GM18520 (cell line): Measurements from ENCODE around the gene SAMM50.

Experiments used
- ATAC-seq: cut with Tn5 transposase; IDR thresholded peaks from one replicate; pipeline ENCODE4 v1.9.1; 2021; ENCODE audit not compliant: unreplicated experiment

The SAMM50 gene

DNA sequence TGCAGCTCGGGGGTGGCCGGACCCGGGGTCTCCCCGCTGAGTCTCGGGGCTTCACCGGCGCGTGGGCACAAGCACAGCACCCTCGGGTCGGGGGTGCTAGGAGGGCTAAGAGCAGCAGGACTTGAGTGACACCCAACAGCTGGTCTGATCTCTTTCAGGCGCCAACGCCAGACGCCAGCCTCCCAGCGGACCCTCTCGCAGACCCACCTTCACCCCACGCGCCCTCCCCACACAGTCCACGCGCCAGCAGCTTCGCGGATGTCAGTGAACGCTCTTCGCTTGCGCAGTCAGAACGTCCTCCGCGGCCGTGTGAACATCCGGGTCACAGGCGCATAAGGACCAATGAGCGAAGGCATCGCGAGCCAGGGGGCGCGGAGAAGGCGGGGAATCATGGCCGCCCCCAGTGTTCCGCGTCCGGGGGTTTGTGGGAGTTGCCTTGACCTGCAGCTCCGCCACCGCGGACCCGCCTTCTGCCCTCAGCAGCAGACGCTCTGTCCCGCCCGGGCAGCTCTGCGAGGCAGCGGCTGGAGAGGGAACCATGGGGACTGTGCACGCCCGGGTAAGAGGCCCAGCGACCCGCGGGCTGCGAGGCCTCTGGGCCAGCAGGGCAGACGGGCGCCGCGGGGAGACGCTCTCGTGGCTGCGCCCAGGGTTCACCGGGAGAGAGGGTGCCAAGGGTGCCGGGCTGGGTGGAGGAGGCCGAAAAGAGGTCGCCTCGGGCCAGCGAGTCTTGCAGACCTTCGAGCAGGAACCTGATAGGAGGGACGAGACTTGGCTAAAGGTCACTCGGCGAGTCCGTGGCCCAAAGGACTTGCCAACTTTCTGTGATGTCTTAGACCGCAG is at the start of gene SAMM50:
TSS of gene SAMM50 (plus strand) at position 403 of the 843 bp plus-strand sequence. CDS start at position 539, 136 bp downstream.
- ATAC-seq: peak; percentile 82

DNA sequence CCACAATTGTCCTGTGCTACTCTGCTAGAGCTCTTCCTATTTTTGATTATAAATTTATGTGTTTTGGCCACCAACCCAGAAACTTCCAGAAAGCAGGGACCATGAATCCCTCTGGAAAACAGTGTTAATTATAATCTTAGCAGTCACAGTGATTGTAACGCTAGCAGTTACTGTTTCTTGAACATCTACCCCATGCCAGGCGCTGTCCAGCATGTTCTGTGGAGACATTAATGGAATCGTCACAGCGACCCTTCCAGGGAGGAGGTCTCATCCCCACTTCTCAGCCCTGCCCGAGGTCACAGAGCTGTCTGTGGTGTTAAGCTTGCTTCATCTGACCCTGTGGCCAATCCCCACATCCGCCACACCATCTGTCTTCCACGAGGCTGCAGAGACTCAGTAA is 49.6 kb upstream of the SAMM50 start:
- no peak for ATAC-seq

- ATAC-seq: no peak
These were observed 45.5 kb upstream of the SAMM50 start for GRCh38 chr22:43909708-43910107.

DNA sequence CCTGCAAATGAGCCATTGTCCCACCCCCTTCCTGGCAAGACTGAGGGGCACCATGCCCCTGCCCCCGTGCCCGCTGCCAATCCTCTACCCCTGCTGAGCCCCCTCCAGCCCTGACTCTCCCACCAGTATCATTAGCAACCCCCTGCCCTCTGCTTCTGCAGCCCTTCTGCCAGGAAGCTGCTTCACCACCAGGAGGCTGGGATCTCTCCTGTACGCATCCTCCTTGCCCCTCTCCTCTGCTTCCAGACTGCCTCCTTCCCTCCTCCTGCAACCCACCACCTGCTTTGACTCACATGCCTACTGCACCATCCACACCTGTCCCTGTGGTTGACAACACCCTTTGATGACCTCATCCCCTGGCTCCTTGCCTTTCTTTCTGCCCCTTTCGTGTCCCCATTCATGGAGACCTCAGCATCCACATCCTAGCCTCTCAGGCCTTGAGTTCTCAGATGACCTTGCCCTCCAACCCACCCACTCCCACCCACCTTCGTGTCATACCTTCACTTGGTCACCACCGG is 45.0 kb upstream of the SAMM50 start:
- no peak for ATAC-seq

- ATAC-seq: no peak
These were observed 43.9 kb upstream of the SAMM50 start for GRCh38 chr22:43911351-43911750.

DNA sequence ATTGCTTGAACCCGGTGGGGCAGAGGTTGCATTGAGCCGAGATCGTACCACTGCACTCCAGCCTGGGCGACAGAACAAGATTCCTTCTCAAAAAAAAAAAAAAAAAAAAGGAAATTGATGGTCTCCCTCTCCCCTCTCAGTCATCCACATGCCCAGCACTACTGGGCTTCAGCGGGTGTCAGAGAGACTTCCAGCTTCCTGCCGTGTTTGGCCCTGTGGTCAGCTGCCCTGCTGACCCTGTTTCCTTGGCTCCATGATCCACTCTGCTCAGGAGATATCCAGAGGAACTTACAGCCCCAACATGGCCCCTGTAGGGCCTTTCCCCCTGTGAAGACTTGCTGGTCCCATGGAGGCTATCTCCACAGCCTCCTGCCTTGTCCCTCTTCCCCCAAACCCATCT is 37.7 kb upstream of the SAMM50 start:
- no peak for ATAC-seq

DNA sequence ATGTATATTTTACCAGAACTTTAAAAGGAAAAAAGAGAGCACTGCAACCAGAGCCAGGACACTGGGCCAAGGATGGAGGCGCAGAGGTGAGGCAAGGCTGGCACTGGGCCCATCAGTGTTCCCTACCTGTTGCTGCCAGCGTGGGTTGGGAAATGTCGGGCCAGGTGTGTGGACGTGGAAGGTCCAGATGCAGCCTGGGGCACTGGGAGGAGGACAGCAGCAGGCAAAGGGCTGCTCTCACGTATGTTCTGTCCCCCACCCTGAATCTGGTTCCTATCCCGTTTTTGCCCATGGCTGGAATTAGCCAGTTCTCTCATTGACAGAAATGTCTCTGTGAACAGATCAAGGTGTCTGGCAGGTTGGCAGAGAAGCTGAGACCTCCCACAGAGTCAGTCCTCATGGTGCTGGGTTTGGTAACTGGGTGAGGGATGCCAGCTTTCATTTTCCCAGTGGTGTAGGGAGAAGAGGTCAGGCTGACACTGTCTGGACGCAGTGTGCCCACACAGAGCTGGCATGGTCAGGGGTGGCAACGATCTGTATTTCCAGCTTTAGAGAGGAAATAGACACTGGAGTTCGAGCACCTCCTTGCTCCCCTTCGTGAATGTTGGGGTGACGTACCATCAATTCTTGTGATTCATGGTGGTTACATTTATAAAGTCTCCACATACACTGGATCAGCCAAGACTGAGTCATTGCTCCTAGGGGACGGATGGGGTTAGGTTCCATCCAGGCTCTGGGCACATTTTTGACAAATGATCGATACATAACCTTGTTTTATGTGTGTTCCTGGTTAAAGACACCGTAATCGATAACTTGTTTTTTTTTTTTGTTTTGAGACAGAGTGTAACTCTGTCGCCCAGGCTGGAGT is 35.9 kb upstream of the SAMM50 start:
- ATAC-seq: no peak

DNA sequence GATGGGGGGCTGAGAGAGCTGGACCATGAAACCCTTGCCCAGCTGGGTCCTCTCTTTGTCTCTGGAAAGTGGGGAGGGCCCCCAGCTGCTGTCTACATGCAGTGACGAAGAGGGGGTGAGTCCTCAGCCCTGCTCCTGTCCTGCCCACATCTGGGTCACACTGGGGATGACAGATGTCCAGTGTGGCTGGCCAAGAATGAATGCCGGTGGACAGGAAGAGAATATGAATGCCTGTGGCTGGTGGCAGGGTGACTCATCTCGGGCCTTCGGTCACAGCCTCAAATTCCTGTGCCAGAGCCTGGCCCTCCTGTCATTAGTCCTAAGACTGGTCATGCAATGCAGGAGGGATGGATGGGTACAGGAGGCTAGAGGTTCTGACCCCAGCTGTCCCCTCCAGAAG is 33.9 kb upstream of the SAMM50 start:
- ATAC-seq: no peak

DNA sequence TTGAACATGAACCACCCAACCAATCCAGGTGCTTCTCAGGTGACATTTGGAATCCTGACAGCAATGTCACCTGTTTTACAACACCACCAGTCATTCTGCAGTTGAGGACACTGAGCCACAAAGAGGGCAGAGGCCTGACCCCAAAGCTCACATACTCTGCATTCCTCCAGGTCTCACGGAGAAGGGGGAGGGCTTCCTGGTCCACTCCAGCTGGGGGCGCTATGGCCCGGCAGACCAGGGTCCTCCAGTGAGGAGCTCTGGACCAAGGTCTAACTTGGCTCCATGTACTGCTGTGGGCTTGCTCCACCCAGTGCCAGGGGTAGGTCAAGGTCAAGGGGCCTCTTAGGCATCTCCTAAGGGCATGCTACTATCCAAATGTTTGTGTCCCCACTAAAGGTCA is 33.1 kb upstream of the SAMM50 start:
- no peak for ATAC-seq

GRCh38 chr22:43923191-43923590 is 32.1 kb upstream of the SAMM50 start:
- ATAC-seq: no peak

DNA sequence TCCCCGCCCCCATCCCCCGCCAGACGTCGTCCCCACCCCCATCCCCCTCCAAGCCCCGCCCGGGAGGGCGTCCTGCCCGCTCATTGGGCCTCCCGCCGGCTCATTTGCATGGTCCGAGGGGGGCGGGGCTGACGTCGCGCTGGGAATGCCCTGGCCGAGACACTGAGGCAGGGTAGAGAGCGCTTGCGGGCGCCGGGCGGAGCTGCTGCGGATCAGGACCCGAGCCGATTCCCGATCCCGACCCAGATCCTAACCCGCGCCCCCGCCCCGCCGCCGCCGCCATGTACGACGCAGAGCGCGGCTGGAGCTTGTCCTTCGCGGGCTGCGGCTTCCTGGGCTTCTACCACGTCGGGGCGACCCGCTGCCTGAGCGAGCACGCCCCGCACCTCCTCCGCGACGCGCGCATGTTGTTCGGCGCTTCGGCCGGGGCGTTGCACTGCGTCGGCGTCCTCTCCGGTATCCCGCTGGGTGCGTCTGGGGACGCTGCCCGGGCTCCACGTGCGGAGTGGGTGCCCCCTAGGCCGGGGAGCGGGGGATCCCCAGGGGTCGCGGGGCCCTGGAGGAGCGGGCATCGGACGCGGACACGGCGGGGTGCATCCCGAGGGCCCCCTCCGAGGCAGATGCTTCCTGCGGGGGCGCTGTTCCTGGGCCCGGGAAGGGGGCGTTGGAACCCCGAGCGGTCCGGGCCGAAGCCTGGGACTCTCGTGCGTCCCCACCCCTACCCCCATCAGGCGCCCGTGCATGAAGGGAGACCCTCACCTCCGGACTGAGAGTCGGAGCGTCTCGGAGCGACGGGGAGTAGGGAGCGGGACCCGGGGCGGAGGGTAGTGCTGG is 31.4 kb upstream of the SAMM50 start, which contains the start of gene PNPLA3:
TSS of gene PNPLA3 (plus strand) at position 175 of the 834 bp plus-strand sequence. CDS start at position 282, 107 bp downstream.
- ATAC-seq: no peak

DNA sequence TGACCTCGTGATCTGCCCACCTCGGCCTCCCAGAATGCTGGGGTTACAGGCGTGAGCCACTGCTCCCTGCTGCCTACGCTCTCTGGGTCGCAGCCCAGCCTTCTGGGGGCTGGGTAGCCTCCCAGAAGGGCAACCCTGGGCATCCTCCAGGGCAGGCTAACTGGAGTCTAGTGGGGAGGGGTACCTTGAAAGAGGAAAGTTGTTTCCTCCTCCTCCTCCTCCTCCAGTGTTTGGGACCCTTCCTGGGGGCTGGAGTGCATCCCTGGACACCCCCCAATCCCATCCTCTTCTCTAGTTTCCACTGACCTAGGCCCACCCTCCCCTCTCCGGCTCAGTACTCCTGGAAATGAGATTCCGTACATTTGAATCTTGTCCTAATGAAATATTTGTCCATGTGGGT is 30.4 kb upstream of the SAMM50 start:
- ATAC-seq: no peak

GRCh38 chr22:43925433-43926348 is 29.6 kb upstream of the SAMM50 start:
- ATAC-seq: no peak

GRCh38 chr22:43926349-43926710 is 28.9 kb upstream of the SAMM50 start:
- no peak for ATAC-seq

DNA sequence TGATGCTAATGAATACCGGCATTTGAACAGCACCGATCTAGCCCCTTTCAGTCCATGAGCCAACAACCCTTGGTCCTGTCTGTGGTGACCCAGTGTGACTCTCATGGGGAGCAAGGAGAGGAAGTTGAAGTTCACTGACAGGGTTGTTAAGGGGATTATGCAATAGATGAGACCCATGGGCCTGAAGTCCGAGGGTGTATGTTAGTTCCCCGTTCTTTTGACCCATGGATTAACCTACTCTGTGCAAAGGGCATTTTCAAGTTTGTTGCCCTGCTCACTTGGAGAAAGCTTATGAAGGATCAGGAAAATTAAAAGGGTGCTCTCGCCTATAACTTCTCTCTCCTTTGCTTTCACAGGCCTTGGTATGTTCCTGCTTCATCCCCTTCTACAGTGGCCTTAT is 26.8 kb upstream of the SAMM50 start:
- no peak for ATAC-seq

- no peak for ATAC-seq
These were observed 26.3 kb upstream of the SAMM50 start for GRCh38 chr22:43928908-43929307.

DNA sequence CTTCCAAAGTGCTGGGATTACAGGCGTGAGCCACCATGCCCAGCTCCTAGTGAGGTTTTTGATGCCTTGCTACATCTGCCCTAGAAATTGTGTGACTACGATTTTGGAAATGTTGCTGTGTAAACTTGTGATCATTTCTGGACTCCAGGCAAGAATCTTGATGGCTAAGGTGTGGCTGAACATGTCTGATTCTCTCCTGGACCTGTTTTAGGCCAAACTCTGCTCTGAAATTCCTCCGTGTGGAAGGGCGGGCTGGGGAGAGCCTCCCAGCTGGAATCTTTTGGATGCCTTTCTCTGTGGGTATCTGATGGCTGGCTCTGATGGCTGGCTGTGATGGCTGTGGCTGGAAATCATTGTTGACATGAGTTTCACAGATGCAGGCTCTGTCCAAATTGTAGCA is 23.5 kb upstream of the SAMM50 start:
- ATAC-seq: no peak

DNA sequence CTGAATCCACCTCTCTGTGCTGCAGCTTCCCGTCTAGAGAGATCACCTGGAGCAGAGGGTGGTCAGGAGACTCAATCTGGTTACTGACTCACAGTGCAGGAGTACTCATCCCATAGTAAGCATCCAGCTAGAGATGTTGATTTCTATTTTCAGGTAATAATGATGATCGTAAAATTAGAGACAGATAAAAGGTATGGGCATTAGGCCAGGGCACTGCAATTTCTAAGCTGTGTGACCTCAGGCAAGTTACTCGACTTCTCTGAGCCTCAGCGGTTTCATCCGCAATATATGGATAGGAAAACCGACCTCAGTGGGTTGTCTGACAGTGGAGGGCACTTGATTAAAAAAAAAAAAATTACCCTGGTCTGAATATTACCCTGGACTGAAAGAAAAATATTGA is 13.8 kb upstream of the SAMM50 start:
- no peak for ATAC-seq

- no peak for ATAC-seq
These were observed 10.4 kb upstream of the SAMM50 start for GRCh38 chr22:43944670-43945430.
